Neural cell (in vitro differentiated cells): ENCODE data around the gene E2F3. TPM values are rescaled to one million over a fixed set of nuclear protein-coding genes. Genes with fewer than 3 reads are reported as not detected.

Experiments used
- H2AFZ ChIP-seq: fragments of 200-600, 300-800 bp; sonication (generic), shearing (Covaris generic); 2 replicates; pipeline ENCODE4 v1.6.0; 2014; ENCODE audit warnings: low read depth, mild to moderate bottlenecking, antibody characterized with exemption, low read length, moderate library complexity
- H3F3A ChIP-seq: fragments of 200-600 bp; shearing (Covaris generic); 2 replicates; pipeline ENCODE4 v1.6.1; 2016; ENCODE audit warnings: mild to moderate bottlenecking, moderate library complexity, mixed read lengths, antibody characterized with exemption, low read length; ENCODE audit not compliant: insufficient read depth, poor library complexity, severe bottlenecking
- H3K27ac ChIP-seq: fragments of 200-600, 300-800 bp; sonication (generic), shearing (Covaris generic); 2 replicates; pipeline ENCODE4 v1.5.1; 2014; ENCODE audit warnings: mild to moderate bottlenecking, low read length, moderate library complexity
- H3K27me3 ChIP-seq: fragments of 300-800, 200-600 bp; sonication (generic), shearing (Covaris generic); 2 replicates; pipeline ENCODE4 v1.6.0; 2014; ENCODE audit warnings: mild to moderate bottlenecking, low read depth, low read length, moderate library complexity; ENCODE audit not compliant: insufficient read depth
- H3K36me3 ChIP-seq: fragments of 300-800, 200-600 bp; sonication (generic), shearing (Covaris generic); 2 replicates; pipeline ENCODE4 v1.5.1; 2014; ENCODE audit warnings: mild to moderate bottlenecking, antibody characterized with exemption, low read length, moderate library complexity; ENCODE audit not compliant: insufficient read depth
- H3K4me2 ChIP-seq: fragments of 300-800, 200-600 bp; sonication (generic), shearing (Covaris generic); 2 replicates; pipeline ENCODE4 v1.6.0; 2014; ENCODE audit warnings: mild to moderate bottlenecking, low read length
- H3K4me3 ChIP-seq: fragments of 300-800, 200-600 bp; sonication (generic), shearing (Covaris generic); 2 replicates; pipeline ENCODE4 v1.5.1; 2014; ENCODE audit warnings: mild to moderate bottlenecking, low read length, moderate library complexity
- H3K79me2 ChIP-seq: fragments of 200-600 bp; shearing (Covaris generic); replicated peaks from 2 replicates; pipeline ENCODE4 v1.6.0; 2014; ENCODE audit warnings: mild to moderate bottlenecking, low read length, moderate library complexity; ENCODE audit not compliant: insufficient read depth
- H3K9ac ChIP-seq: fragments of 300-800, 200-600 bp; sonication (generic), shearing (Covaris generic); 2 replicates; pipeline ENCODE4 v1.6.1; 2016; ENCODE audit warnings: mild to moderate bottlenecking, low read length, mixed read lengths
- H3K9me2 ChIP-seq: fragments of 200-600 bp; shearing (Covaris generic); 2 replicates; pipeline ENCODE4 v1.6.1; 2016; ENCODE audit warnings: mild to moderate bottlenecking, low read length, mixed read lengths; ENCODE audit not compliant: insufficient read depth
- H3K9me3 ChIP-seq: fragments of 200-600, 300-800 bp; sonication (generic), shearing (Covaris generic); 2 replicates; pipeline ENCODE4 v1.6.1; 2016; ENCODE audit warnings: mild to moderate bottlenecking, mixed run types, low read length, moderate library complexity, mixed read lengths
- H4K20me1 ChIP-seq: fragments of 200-600 bp; shearing (Covaris generic); 2 replicates; pipeline ENCODE4 v1.6.1; 2016; ENCODE audit warnings: mild to moderate bottlenecking, mixed run types; ENCODE audit not compliant: insufficient read depth
- CTCF ChIP-seq: fragments of 450-650 bp; IDR thresholded peaks from 2 replicates; pipeline ENCODE4 v1.5.1; 2014; ENCODE audit warnings: antibody characterized with exemption, mild to moderate bottlenecking, moderate library complexity; ENCODE audit not compliant: poor library complexity, severe bottlenecking
- EP300 ChIP-seq: fragments of 450-650 bp; conservative IDR thresholded peaks from 2 replicates; pipeline ENCODE4 v1.6.1; 2014; ENCODE audit warnings: antibody characterized with exemption, mild to moderate bottlenecking, moderate library complexity; ENCODE audit not compliant: poor library complexity, severe bottlenecking
- EZH2 ChIP-seq: fragments of 200-600, 300-800 bp; shearing (Covaris generic), sonication (generic); IDR thresholded peaks from 2 replicates; pipeline ENCODE4 v1.6.1; 2014; ENCODE audit warnings: antibody characterized with exemption, low read length, borderline replicate concordance, mild to moderate bottlenecking; ENCODE audit not compliant: insufficient read depth, poor library complexity, severe bottlenecking
- MXI1 ChIP-seq: fragments of 450-650 bp; conservative IDR thresholded peaks from 2 replicates; pipeline ENCODE4 v1.6.1; 2014; ENCODE audit warnings: antibody characterized with exemption, mild to moderate bottlenecking; ENCODE audit not compliant: poor library complexity, severe bottlenecking
- POLR2AphosphoS5 ChIP-seq: IDR thresholded peaks from 2 replicates; pipeline ENCODE4 v1.6.1; 2012
- RAD21 ChIP-seq: fragments of 450-650 bp; conservative IDR thresholded peaks from 2 replicates; pipeline ENCODE4 v1.6.1; 2014; ENCODE audit warnings: antibody characterized with exemption, mild to moderate bottlenecking, moderate library complexity
- REST ChIP-seq: IDR thresholded peaks from 2 replicates; pipeline ENCODE4 v1.6.1; 2012; ENCODE audit warnings: borderline replicate concordance
- SMC3 ChIP-seq: fragments of 450-650 bp; conservative IDR thresholded peaks from 2 replicates; pipeline ENCODE4 v1.6.1; 2014; ENCODE audit warnings: antibody characterized with exemption, mild to moderate bottlenecking, moderate library complexity; ENCODE audit not compliant: poor library complexity
- TAF1 ChIP-seq: IDR thresholded peaks from 2 replicates; pipeline ENCODE4 v1.6.1; 2012; ENCODE audit warnings: low read depth
- polyA minus RNA-seq: library from RNA; depleted of rRNA, polyadenylated mRNA; stranded (reverse); fragments of >200 nt; gene quantifications from 2 replicates; pipeline ENCODE4 v1.2.3, GENCODE V29; 2014
- polyA plus RNA-seq: library from polyadenylated mRNA; depleted of rRNA; stranded (reverse); fragments of >200 nt; gene quantifications from 2 replicates; pipeline ENCODE4 v1.2.3, GENCODE V29; 2014

E2F3 gene
- polyA plus RNA-seq (3.9 and 4.8 TPM in 2 replicates), polyA minus RNA-seq (4.2 and 5.4 TPM in 2 replicates)

- H3K36me3 ChIP-seq, result no peaks in the 10 kb centered on the region
- peak within 1 kb of the TSS; percentile 68 for H3K9ac ChIP-seq
- H3K27ac ChIP-seq, result peak within 1 kb of the TSS; percentile 19
- no peaks in the 10 kb centered on the region for H3K9me3 ChIP-seq
- no peaks in the 10 kb centered on the region for H3F3A ChIP-seq
- peak within 1 kb of the TSS; percentile 74 for H3K4me3 ChIP-seq
- H3K9me2 ChIP-seq, result no peaks in the 10 kb centered on the region
- H3K79me2 ChIP-seq, result peaks cover 14% of the 10 kb centered on the region
- H3K27me3 ChIP-seq, result no peaks in the 10 kb centered on the region
- no peaks in the 10 kb centered on the region for H4K20me1 ChIP-seq
- H3K4me2 ChIP-seq, result peak within 1 kb of the TSS; percentile 97
- TF ChIP-seq REST (no peak), POLR2AphosphoS5 (peak; percentile 58), MXI1 (peak; percentile 95), TAF1 (peak; percentile 63)
- H2AFZ ChIP-seq, result peak within 1 kb of the TSS; percentile 19
These were observed at the start of gene E2F3 for GRCh38 chr6:20401205-20402091. Gene E2F3, plus strand, starts transcription at chr6:20401879. Its CDS starts 354 bp downstream, at chr6:20402233.

GRCh38 chr6:20352346-20352745 lies 49.3 kb upstream of the E2F3 start:
- Histone ChIP-seq H4K20me1 (no peaks in the 10 kb centered on the region), H3K27me3 (no peaks in the 10 kb centered on the region), H3F3A (no peaks in the 10 kb centered on the region), H3K9me2 (no peaks in the 10 kb centered on the region), H3K36me3 (no peaks in the 10 kb centered on the region), H3K79me2 (no peaks in the 10 kb centered on the region), H3K4me3 (no peak overlapping the region), H3K9ac (no peak overlapping the region), H2AFZ (no peak overlapping the region), H3K4me2 (no peak overlapping the region), H3K9me3 (no peaks in the 10 kb centered on the region), H3K27ac (no peak overlapping the region)
- TF ChIP-seq POLR2AphosphoS5 (no peak), REST (no peak), TAF1 (no peak), EP300 (no peak), EZH2 (no peak), RAD21 (no peak), MXI1 (no peak), SMC3 (no peak), CTCF (no peak)
